ENCODE data around the gene MRM2.

- no peak for TF ChIP-seq CTCF (conservative IDR thresholded peaks at IDR 0.05 in 1 of 2, IDR thresholded peaks at IDR 0.05 in 1 of 2; ENCODE audit: low read depth in 1 of 2, low read length in 2 of 2)
- TF ChIP-seq EZH2 (IDR thresholded peaks at IDR 0.05; ENCODE audit: low read length, missing control alignments) = no peak
These were observed 24.9 kb upstream of the MRM2 start for GRCh38 chr7:2266911-2267310.
